ENCODE data around the gene SCAF8.

- TF ChIP-seq SMC3 (conservative IDR thresholded peaks at IDR 0.05; ENCODE audit: poor library complexity) = no peak
- TF ChIP-seq POLR2AphosphoS5 (IDR thresholded peaks at IDR 0.05) = no peak
- no peak for TF ChIP-seq RAD21 (conservative IDR thresholded peaks at IDR 0.05)
- TF ChIP-seq CTCF (IDR thresholded peaks at IDR 0.05; ENCODE audit: poor library complexity, severe bottlenecking) = no peak
- TF ChIP-seq EP300 (conservative IDR thresholded peaks at IDR 0.05; ENCODE audit: poor library complexity, severe bottlenecking) = no peak
- no peak for TF ChIP-seq EZH2 (IDR thresholded peaks at IDR 0.05; ENCODE audit: borderline replicate concordance, insufficient read depth, low read length, poor library complexity, severe bottlenecking)
- no peak for TF ChIP-seq REST (IDR thresholded peaks at IDR 0.05; ENCODE audit: borderline replicate concordance)
Observed at GRCh38 chr6:154882107-154882506, 148.9 kb downstream of the SCAF8 start.
